C4-2B (cell line): ENCODE results near the gene PTPRN2.

ENCODE experiments used
- ZFX ChIP-seq: fragments of 450-650 bp; IDR thresholded peaks from 2 replicates; pipeline ENCODE4 v1.6.1; 2017
- TF ChIP-seq, protein P1 (sequence below): fragments of 450-650 bp; conservative IDR thresholded peaks from 2 replicates; pipeline ENCODE4 v1.5.1; 2017; ENCODE audit warnings: mild to moderate bottlenecking

DNA sequence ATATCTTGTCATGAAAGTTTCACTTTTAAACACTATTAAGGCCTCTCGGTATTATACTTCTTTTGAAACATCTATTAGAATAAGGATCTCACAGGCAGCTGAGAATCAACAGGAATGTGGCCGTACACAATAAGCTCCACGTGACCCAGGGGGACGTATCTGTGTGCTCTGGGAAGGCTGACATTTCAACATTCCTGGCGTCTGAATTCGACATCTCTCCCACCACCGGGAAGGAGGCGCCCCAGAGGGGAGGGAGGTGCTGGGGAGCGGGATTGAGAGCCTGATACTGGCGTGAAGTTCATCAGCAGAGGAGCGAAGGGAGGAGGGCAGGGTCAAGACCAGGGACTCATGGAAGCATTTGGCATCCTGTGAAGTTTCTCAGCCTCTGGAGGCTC, 849.6 kb downstream of the PTPRN2 start:
- TF ChIP-seq, protein P1, sequence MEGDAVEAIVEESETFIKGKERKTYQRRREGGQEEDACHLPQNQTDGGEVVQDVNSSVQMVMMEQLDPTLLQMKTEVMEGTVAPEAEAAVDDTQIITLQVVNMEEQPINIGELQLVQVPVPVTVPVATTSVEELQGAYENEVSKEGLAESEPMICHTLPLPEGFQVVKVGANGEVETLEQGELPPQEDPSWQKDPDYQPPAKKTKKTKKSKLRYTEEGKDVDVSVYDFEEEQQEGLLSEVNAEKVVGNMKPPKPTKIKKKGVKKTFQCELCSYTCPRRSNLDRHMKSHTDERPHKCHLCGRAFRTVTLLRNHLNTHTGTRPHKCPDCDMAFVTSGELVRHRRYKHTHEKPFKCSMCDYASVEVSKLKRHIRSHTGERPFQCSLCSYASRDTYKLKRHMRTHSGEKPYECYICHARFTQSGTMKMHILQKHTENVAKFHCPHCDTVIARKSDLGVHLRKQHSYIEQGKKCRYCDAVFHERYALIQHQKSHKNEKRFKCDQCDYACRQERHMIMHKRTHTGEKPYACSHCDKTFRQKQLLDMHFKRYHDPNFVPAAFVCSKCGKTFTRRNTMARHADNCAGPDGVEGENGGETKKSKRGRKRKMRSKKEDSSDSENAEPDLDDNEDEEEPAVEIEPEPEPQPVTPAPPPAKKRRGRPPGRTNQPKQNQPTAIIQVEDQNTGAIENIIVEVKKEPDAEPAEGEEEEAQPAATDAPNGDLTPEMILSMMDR, result no peak
- TF ChIP-seq ZFX, result no peak
